Activated naive CD4-positive, alpha-beta T cell treated with anti-CD3 and anti-CD28 coated beads, Interleukin-2, amount 10 ng/mL, durations not matched to agents 7 days and 5 days (primary cell): ENCODE results near the gene POSTN.
"Not testable (repeated sequence)": the region's sequence is repeated elsewhere in the genome, so short reads cannot be mapped to it uniquely, and the experiment has no call there.

ENCODE experiments used
- CTCF ChIA-PET: fragments of 350-600 bp; sonication (Branson Sonifier 250); formaldehyde crosslinking; loops from one replicate; lab custom pipeline; 2021; ENCODE audit warnings: antibody characterized with exemption; lab: Charles Lee
- DNase-seq: peaks from one replicate; pipeline ENCODE4 v3.0.0-alpha.2; 2020
- H3K27ac Mint-ChIP-seq: one replicate; pipeline ENCODE4 v1.8.0; 2021; ENCODE audit warnings: mild to moderate bottlenecking, moderate library complexity, mixed read lengths
- H3K27me3 Mint-ChIP-seq: one replicate; pipeline ENCODE4 v1.8.0; 2021; ENCODE audit warnings: mild to moderate bottlenecking, mixed read lengths
- H3K36me3 Mint-ChIP-seq: one replicate; pipeline ENCODE4 v1.8.0; 2021; ENCODE audit warnings: mixed read lengths
- H3K4me1 Mint-ChIP-seq: one replicate; pipeline ENCODE4 v1.8.0; 2021; ENCODE audit warnings: mixed read lengths
- H3K4me3 Mint-ChIP-seq: one replicate; pipeline ENCODE4 v1.8.0; 2021; ENCODE audit warnings: mild to moderate bottlenecking, moderate library complexity, mixed read lengths
- H3K9me3 Mint-ChIP-seq: one replicate; pipeline ENCODE4 v1.8.0; 2021; ENCODE audit warnings: mixed read lengths

The POSTN gene

DNA sequence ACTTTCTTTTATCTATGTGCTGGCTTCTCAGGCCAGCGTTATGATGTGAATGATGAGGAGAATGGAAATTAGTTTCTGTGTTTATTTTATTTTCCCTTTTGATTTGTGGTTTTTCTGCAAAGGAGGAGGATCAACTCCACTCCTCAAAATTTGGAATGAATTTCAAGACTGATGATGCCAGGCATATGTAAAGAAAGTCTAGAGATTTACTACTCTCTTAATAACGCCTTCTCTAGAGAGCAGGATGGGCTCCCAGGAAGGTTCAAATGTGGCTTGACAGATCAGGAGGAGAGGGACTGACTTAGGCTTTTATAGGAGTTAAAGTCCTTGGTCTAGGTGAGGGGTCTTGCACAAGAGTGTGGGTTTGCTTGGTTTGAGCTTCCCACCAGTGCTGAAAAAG, 15.1 kb upstream of the POSTN start:
- CTCF ChIA-PET, result no interaction called here
- no peak for DNase-seq
- no peaks in the 10 kb centered on the region for H3K4me1 Mint-ChIP-seq
- H3K4me3 Mint-ChIP-seq, result no peak overlapping the region
- no peaks in the 10 kb centered on the region for H3K9me3 Mint-ChIP-seq
- no peak overlapping the region for H3K27ac Mint-ChIP-seq
- no peaks in the 10 kb centered on the region for H3K36me3 Mint-ChIP-seq
- no peaks in the 10 kb centered on the region for H3K27me3 Mint-ChIP-seq

DNA sequence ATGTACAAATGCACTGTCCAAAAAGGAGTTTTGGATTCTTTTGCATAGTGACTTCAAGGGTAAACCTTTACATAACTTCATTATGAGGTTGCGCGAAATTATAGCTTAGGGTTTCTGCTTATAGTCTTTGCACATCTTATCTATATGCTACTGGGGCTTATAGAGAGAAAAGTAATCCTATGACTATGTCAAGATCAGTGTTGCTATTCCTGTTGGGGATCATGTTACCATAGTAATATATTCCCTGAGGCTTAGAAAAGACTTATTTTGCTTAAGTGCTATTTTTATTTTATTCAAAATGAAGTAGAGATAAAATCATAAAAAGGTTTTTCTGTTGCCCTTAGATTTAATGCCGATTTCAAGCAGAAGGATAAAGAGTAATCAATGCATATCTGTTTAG, 14.7 kb upstream of the POSTN start:
- Mint-ChIP-seq H3K27ac (no peak overlapping the region), H3K27me3 (no peaks in the 10 kb centered on the region), H3K4me3 (no peak overlapping the region), H3K9me3 (no peaks in the 10 kb centered on the region), H3K4me1 (no peaks in the 10 kb centered on the region), H3K36me3 (no peaks in the 10 kb centered on the region)
- DNase-seq, result no peak
- CTCF ChIA-PET, result no interaction called here

- no peaks in the 10 kb centered on the region for H3K36me3 Mint-ChIP-seq
- no peak overlapping the region for H3K4me3 Mint-ChIP-seq
- H3K9me3 Mint-ChIP-seq, result no peaks in the 10 kb centered on the region
- H3K27me3 Mint-ChIP-seq, result no peaks in the 10 kb centered on the region
- CTCF ChIA-PET, result interaction anchor here (0.7 kb wide), 1 partner anchor 33 kb away, joined by 3 read pairs; no protein-coding TSS in a partner anchor
- no peak for DNase-seq
- H3K27ac Mint-ChIP-seq, result no peak overlapping the region
- H3K4me1 Mint-ChIP-seq, result no peaks in the 10 kb centered on the region
Measured at GRCh38 chr13:37608750-37609339, 10.3 kb upstream of the POSTN start.

GRCh38 chr13:37602733-37603381, 4.3 kb upstream of the POSTN start:
- DNase-seq, result no peak
- H3K27ac Mint-ChIP-seq, result no peak overlapping the region

GRCh38 chr13:37601648-37602440, 3.3 kb upstream of the POSTN start:
- Mint-ChIP-seq H3K4me3 (no peak overlapping the region), H3K9me3 (no peaks in the 10 kb centered on the region), H3K27ac (no peak overlapping the region), H3K36me3 (no peaks in the 10 kb centered on the region), H3K27me3 (no peaks in the 10 kb centered on the region), H3K4me1 (no peaks in the 10 kb centered on the region)
- CTCF ChIA-PET, result no interaction called here
- DNase-seq, result no peak

More at GRCh38 chr13:37602733-37603381, 4.3 kb upstream of the POSTN start:
- Mint-ChIP-seq H3K36me3 (no peaks in the 10 kb centered on the region), H3K9me3 (no peaks in the 10 kb centered on the region), H3K27me3 (no peaks in the 10 kb centered on the region), H3K4me3 (no peak overlapping the region), H3K4me1 (no peaks in the 10 kb centered on the region)
- CTCF ChIA-PET, result no interaction called here

GRCh38 chr13:37599519-37599918, 951 bp upstream of the POSTN start:
- H3K27ac Mint-ChIP-seq, result no peak overlapping the region

DNA sequence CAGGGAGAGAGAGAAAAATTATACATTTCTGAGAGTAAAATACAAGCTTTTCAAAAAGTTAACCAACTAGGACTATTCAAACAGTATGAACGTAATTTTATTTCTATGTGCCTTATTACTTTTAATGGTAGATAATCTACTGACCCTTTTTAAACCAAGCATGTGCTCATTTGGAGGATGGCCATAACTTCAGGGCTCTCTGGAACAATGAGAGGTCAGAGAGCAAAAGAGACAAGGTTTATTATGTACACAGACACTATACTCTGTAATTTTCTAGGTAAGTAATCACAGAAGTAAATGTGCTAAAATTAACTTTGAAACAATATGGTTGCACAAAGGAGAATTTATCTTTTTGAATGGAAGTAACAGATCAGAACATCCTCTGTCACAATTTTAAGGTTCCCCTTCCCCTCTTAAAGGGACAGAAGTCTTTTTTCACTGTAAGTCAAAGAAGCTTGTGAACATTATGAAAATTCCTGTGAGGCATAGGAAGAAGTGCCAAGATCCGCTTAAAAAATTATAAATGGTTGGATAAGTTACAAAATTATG, 1.0 kb downstream of the POSTN start:
- Mint-ChIP-seq H3K4me1 (no peaks in the 10 kb centered on the region), H3K4me3 (no peak overlapping the region), H3K27me3 (no peaks in the 10 kb centered on the region), H3K27ac (no peak overlapping the region), H3K9me3 (no peaks in the 10 kb centered on the region), H3K36me3 (no peaks in the 10 kb centered on the region)
- DNase-seq, result no peak
- CTCF ChIA-PET, result no interaction called here

More at GRCh38 chr13:37599519-37599918, 951 bp upstream of the POSTN start:
- H3K4me1 Mint-ChIP-seq, result no peaks in the 10 kb centered on the region
- H3K27me3 Mint-ChIP-seq, result no peaks in the 10 kb centered on the region
- CTCF ChIA-PET, result interaction anchor here (1.0 kb wide), 1 partner anchor 14 kb away, joined by 3 read pairs; no protein-coding TSS in a partner anchor
- H3K4me3 Mint-ChIP-seq, result no peak overlapping the region
- H3K36me3 Mint-ChIP-seq, result no peaks in the 10 kb centered on the region
- no peaks in the 10 kb centered on the region for H3K9me3 Mint-ChIP-seq
- DNase-seq, result no peak

- Mint-ChIP-seq H3K4me1 (no peaks in the 10 kb centered on the region), H3K4me3 (no peak overlapping the region), H3K27me3 (no peaks in the 10 kb centered on the region), H3K36me3 (no peaks in the 10 kb centered on the region), H3K27ac (no peak overlapping the region), H3K9me3 (no peaks in the 10 kb centered on the region)
- CTCF ChIA-PET, result no interaction called here
- DNase-seq, result no peak
Measured at GRCh38 chr13:37596805-37597204, 1.8 kb downstream of the POSTN start.

- Mint-ChIP-seq H3K27me3 (no peaks in the 10 kb centered on the region), H3K9me3 (no peaks in the 10 kb centered on the region), H3K36me3 (no peaks in the 10 kb centered on the region), H3K4me1 (no peaks in the 10 kb centered on the region), H3K27ac (no peak overlapping the region), H3K4me3 (no peak overlapping the region)
- DNase-seq, result no peak
- CTCF ChIA-PET, result no interaction called here
Measured at GRCh38 chr13:37595162-37595561, 3.4 kb downstream of the POSTN start.

- CTCF ChIA-PET, result no interaction called here
- DNase-seq, result no peak
- Mint-ChIP-seq H3K36me3 (no peaks in the 10 kb centered on the region), H3K9me3 (no peaks in the 10 kb centered on the region), H3K4me3 (no peak overlapping the region), H3K4me1 (no peaks in the 10 kb centered on the region), H3K27me3 (no peaks in the 10 kb centered on the region), H3K27ac (no peak overlapping the region)
Measured at GRCh38 chr13:37594550-37594949, 4.0 kb downstream of the POSTN start.

- CTCF ChIA-PET, H3K4me3 Mint-ChIP-seq, H3K27ac Mint-ChIP-seq, DNase-seq, H3K36me3 Mint-ChIP-seq, H3K4me1 Mint-ChIP-seq, H3K27me3 Mint-ChIP-seq, H3K9me3 Mint-ChIP-seq: not testable (repeated sequence)
Measured at GRCh38 chr13:37589381-37589780, 9.2 kb downstream of the POSTN start.

GRCh38 chr13:37587236-37587635, 11.3 kb downstream of the POSTN start:
- peaks cover 3% of the 10 kb centered on the region for H3K9me3 Mint-ChIP-seq
- H3K36me3 Mint-ChIP-seq, result no peaks in the 10 kb centered on the region
- H3K4me1 Mint-ChIP-seq, result no peaks in the 10 kb centered on the region
- H3K4me3 Mint-ChIP-seq, result no peak overlapping the region
- DNase-seq, result no peak
- no peaks in the 10 kb centered on the region for H3K27me3 Mint-ChIP-seq
- H3K27ac Mint-ChIP-seq, result no peak overlapping the region
- CTCF ChIA-PET, result no interaction called here

DNA sequence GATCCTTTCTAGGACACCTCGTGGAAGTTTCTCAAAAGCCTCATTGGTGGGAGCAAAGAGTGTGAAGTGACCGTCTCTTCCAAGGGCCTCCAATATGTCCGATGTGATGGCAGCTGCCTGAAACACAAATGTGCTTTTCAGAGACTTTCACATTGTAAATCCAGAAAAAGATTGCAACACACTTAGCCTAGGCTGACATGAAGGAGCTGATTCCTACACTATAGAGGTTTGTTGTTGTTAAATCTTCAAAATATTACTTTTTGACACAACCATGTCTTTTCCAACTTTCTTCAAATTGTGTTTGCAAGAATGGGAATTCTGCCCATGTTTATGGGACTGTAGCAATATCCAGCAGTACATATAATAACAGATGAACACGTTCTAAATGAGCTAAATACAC, 12.4 kb downstream of the POSTN start:
- Mint-ChIP-seq H3K9me3 (peaks cover 3% of the 10 kb centered on the region), H3K4me1 (no peaks in the 10 kb centered on the region), H3K4me3 (no peak overlapping the region), H3K36me3 (no peaks in the 10 kb centered on the region), H3K27me3 (no peaks in the 10 kb centered on the region), H3K27ac (no peak overlapping the region)
- no peak for DNase-seq
- CTCF ChIA-PET, result interaction anchor here (1.5 kb wide), 1 partner anchor 13 kb away, joined by 3 read pairs; no protein-coding TSS in a partner anchor

DNA sequence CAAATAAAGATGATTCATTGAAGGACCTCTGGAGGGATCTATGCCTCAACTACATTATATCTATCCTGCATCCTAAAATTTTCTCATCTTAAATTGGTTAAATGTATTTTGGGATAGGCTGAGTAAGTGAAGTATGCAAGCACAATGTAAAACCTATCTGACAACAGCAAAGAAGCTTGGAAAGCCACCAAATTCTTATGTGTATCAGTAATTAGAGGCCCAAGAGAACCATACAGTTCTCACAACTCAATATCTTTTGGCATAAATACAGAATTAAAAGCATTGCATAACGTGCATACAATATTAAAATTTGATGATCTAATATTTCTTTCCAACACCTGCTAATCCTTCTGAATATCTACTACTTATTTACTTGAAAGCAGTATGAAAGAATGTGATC, 13.0 kb downstream of the POSTN start:
- H3K36me3 Mint-ChIP-seq, result no peaks in the 10 kb centered on the region
- H3K27ac Mint-ChIP-seq, result no peak overlapping the region
- no peak overlapping the region for H3K4me3 Mint-ChIP-seq
- peaks cover 3% of the 10 kb centered on the region for H3K9me3 Mint-ChIP-seq
- CTCF ChIA-PET, result interaction anchor here (0.8 to 1.5 kb wide), 2 partner anchors 8 to 14 kb away, joined by 3 read pairs; no protein-coding TSS in a partner anchor
- no peaks in the 10 kb centered on the region for H3K27me3 Mint-ChIP-seq
- no peak for DNase-seq
- no peaks in the 10 kb centered on the region for H3K4me1 Mint-ChIP-seq
